ENCODE data around the gene MRPL53. TPM values are rescaled to one million over a fixed set of nuclear protein-coding genes. Genes with fewer than 3 reads are reported as not detected.
A peak's percentile ranks its signal among the peaks of the same experiment; 100 is the strongest.

The MRPL53 gene
- total RNA-seq, 4 donors from 2014 or later = 15.4 to 40.4 (median 38.8) TPM

- Histone ChIP-seq H3K4me1 (peaks cover 34 to 45% (median 44%) of the 10 kb centered on the region in 4 donors), H3K27me3 (peaks cover 18 to 78% (median 53%) of the 10 kb centered on the region in 4 donors), H3K27ac (replicated peaks in 1 of 4) (no peak overlapping the region), H3K4me3 (no peak overlapping the region), H3K36me3 (peaks cover 0 to under 1% (median under 1%) of the 10 kb centered on the region in 4 donors), H3K9me3 (no peaks in the 10 kb centered on the region)
- no peak for TF ChIP-seq CTCF (IDR thresholded peaks at IDR 0.05)
- TF ChIP-seq EP300 (IDR thresholded peaks at IDR 0.05) = no peak
- no peak for TF ChIP-seq POLR2A (IDR thresholded peaks at IDR 0.05; ENCODE audit: low read depth)
- TF ChIP-seq POLR2AphosphoS5 (IDR thresholded peaks at IDR 0.05) = no peak
- WGBS = 47% methylated on average over 11 of the region's 11 CpGs
- DNase-seq (ENCODE audit: extremely low spot score) = no peak
- intact Hi-C loops (cut with DNase I) = no loop called here
Observed at GRCh38 chr2:74511104-74511989, 38.9 kb upstream of the MRPL53 start.

- Histone ChIP-seq H3K27me3 (peaks cover 18 to 78% (median 42%) of the 10 kb centered on the region in 4 donors), H3K27ac (replicated peaks in 1 of 4) (no peak overlapping the region), H3K9me3 (no peaks in the 10 kb centered on the region), H3K36me3 (peaks cover 0 to 11% (median 9%) of the 10 kb centered on the region in 4 donors), H3K4me3 (no peak overlapping the region), H3K4me1 (peaks cover 33 to 45% (median 44%) of the 10 kb centered on the region in 4 donors)
- intact Hi-C loops (cut with DNase I) = no loop called here
- DNase-seq (ENCODE audit: extremely low spot score) = no peak
- TF ChIP-seq POLR2AphosphoS5 (IDR thresholded peaks at IDR 0.05) = no peak
- TF ChIP-seq CTCF (IDR thresholded peaks at IDR 0.05) = no peak
- TF ChIP-seq POLR2A (IDR thresholded peaks at IDR 0.05; ENCODE audit: low read depth) = no peak
- no peak for TF ChIP-seq EP300 (IDR thresholded peaks at IDR 0.05)
- 79% methylated on average over 4 of the region's 4 CpGs for WGBS
Observed at GRCh38 chr2:74510272-74510671, 37.8 kb upstream of the MRPL53 start.

GRCh38 chr2:74507926-74508520 is 35.5 kb upstream of the MRPL53 start:
- no peaks in the 10 kb centered on the region for H3K9me3 ChIP-seq
- peak overlapping the region; percentile 71 to 99 (median 86) for H3K4me3 ChIP-seq
- intact Hi-C loops (cut with DNase I) = no loop called here
- DNase-seq (ENCODE audit: extremely low spot score) = no peak
- H3K27me3 ChIP-seq = peaks cover under 1 to 75% (median 21%) of the 10 kb centered on the region in 4 donors
- peak overlapping the region; percentile 92 to 99 (median 99) for H3K27ac ChIP-seq (replicated peaks in 1 of 4)
- H3K36me3 ChIP-seq = peaks cover 0 to 21% (median 18%) of the 10 kb centered on the region in 4 donors
- TF ChIP-seq EP300 (IDR thresholded peaks at IDR 0.05) (no peak), POLR2AphosphoS5 (IDR thresholded peaks at IDR 0.05) (no peak), CTCF (IDR thresholded peaks at IDR 0.05) (no peak), POLR2A (IDR thresholded peaks at IDR 0.05; ENCODE audit: low read depth) (no peak)
- H3K4me1 ChIP-seq = peaks cover 32 to 48% (median 43%) of the 10 kb centered on the region in 4 donors
- WGBS = 19% methylated on average over 24 of the region's 38 CpGs

GRCh38 chr2:74507145-74507925 is 34.9 kb upstream of the MRPL53 start, which contains the start of gene PCGF1:
Gene PCGF1 (minus strand): TSS chr2:74507695. CDS start chr2:74507668, 27 bp downstream.
- Histone ChIP-seq H3K36me3 (peaks cover 0 to 21% (median 18%) of the 10 kb centered on the region in 4 donors), H3K27me3 (peaks cover 0 to 75% (median 23%) of the 10 kb centered on the region in 4 donors), H3K4me1 (peaks cover 34 to 55% (median 50%) of the 10 kb centered on the region in 4 donors), H3K27ac (replicated peaks in 1 of 4) (peak within 1 kb of the TSS; percentile 92 to 99 (median 99)), H3K4me3 (peak within 1 kb of the TSS; percentile 71 to 99 (median 86)), H3K9me3 (no peaks in the 10 kb centered on the region)
- intact Hi-C loops (cut with DNase I) = no loop called here
- DNase-seq (ENCODE audit: extremely low spot score) = peak; percentile 100
- TF ChIP-seq POLR2AphosphoS5 (IDR thresholded peaks at IDR 0.05) (peak; percentile 78 to 86), EP300 (IDR thresholded peaks at IDR 0.05) (no peak), CTCF (IDR thresholded peaks at IDR 0.05) (peak in 2 of 3 experiments; percentile 29 to 30)
- WGBS = 3% methylated on average over 27 of the region's 56 CpGs

All from esophagus muscularis mucosa (tissue), 4 donors.